Measurements from ENCODE around the gene SBF1.
A peak's percentile ranks its signal among the peaks of the same experiment; 100 is the strongest.

The SBF1 gene

GRCh38 chr22:50470491-50470890, 4.3 kb downstream of the SBF1 start:
- no peak overlapping the region for H4K91ac ChIP-seq (ENCODE audit: low read depth, low read length)
- H3K79me2 ChIP-seq (ENCODE audit: control insufficient read depth, insufficient read depth, low read length, poor library complexity), result peaks cover 24% of the 10 kb centered on the region
- no CpG with 5 or more reads among the region's 6 CpGs for WGBS (ENCODE audit: extremely low coverage, insufficient coverage, insufficient read length)
- H3K4me3 ChIP-seq (ENCODE audit: low read depth, low read length), result no peak overlapping the region
- H2BK12ac ChIP-seq (ENCODE audit: low read length), result no peak overlapping the region
- no peak overlapping the region for H3K4me2 ChIP-seq (ENCODE audit: low read length)
- H3K14ac ChIP-seq (ENCODE audit: low read length), result no peak overlapping the region
- no peak overlapping the region for H2AFZ ChIP-seq (ENCODE audit: insufficient read depth, low read length, poor library complexity)
- H3K23ac ChIP-seq (ENCODE audit: low read length), result no peak overlapping the region
- H3K18ac ChIP-seq (ENCODE audit: low read length), result peak overlapping the region; percentile 27
- H4K12ac ChIP-seq (ENCODE audit: low read depth, low read length), result no peak overlapping the region
- H3K4ac ChIP-seq (ENCODE audit: low read depth, low read length), result peak overlapping the region; percentile 22
- no peak overlapping the region for H2BK5ac ChIP-seq (ENCODE audit: low read depth, low read length, poor library complexity)
- no peak overlapping the region for H2BK120ac ChIP-seq (ENCODE audit: insufficient read depth, low read length, poor library complexity)
- H3K4me1 ChIP-seq (ENCODE audit: control insufficient read depth in 1 of 2, insufficient read depth in 2 of 2, low read length in 2 of 2), result peaks cover 22 to 33% of the 10 kb centered on the region in 2 experiments
- no peak overlapping the region for H2AK5ac ChIP-seq (ENCODE audit: low read length)
- H3K27me3 ChIP-seq (ENCODE audit: insufficient read depth, low read length), result no peaks in the 10 kb centered on the region
- H3K9ac ChIP-seq (ENCODE audit: low read length), result no peak overlapping the region
- no peak for DNase-seq
- H3K79me1 ChIP-seq (ENCODE audit: low read length), result peaks cover 5% of the 10 kb centered on the region
- no peaks in the 10 kb centered on the region for H3K9me3 ChIP-seq (ENCODE audit: insufficient read depth, low read depth, low read length)
- peaks cover 30 to 31% of the 10 kb centered on the region in 2 experiments for H3K36me3 ChIP-seq (ENCODE audit: control insufficient read depth in 1 of 2, insufficient read depth in 2 of 2, low read length in 2 of 2)
- no peak overlapping the region for H3K27ac ChIP-seq (ENCODE audit: low read depth, low read length)
- H4K8ac ChIP-seq (ENCODE audit: low read depth, low read length), result no peak overlapping the region

GRCh38 chr22:50469377-50470305, 5.2 kb downstream of the SBF1 start:
- H2BK5ac ChIP-seq (ENCODE audit: low read depth, low read length, poor library complexity), result no peak overlapping the region
- no peak for DNase-seq
- H3K18ac ChIP-seq (ENCODE audit: low read length), result no peak overlapping the region
- no peak overlapping the region for H3K4me2 ChIP-seq (ENCODE audit: low read length)
- H2AK5ac ChIP-seq (ENCODE audit: low read length), result no peak overlapping the region
- peaks cover 18% of the 10 kb centered on the region for H3K79me2 ChIP-seq (ENCODE audit: control insufficient read depth, insufficient read depth, low read length, poor library complexity)
- peaks cover 19 to 30% of the 10 kb centered on the region in 2 experiments for H3K4me1 ChIP-seq (ENCODE audit: control insufficient read depth in 1 of 2, insufficient read depth in 2 of 2, low read length in 2 of 2)
- no peak overlapping the region for H2BK120ac ChIP-seq (ENCODE audit: insufficient read depth, low read length, poor library complexity)
- no peaks in the 10 kb centered on the region for H3K27me3 ChIP-seq (ENCODE audit: insufficient read depth, low read length)
- H3K79me1 ChIP-seq (ENCODE audit: low read length), result no peaks in the 10 kb centered on the region
- no peaks in the 10 kb centered on the region for H3K9me3 ChIP-seq (ENCODE audit: insufficient read depth, low read depth, low read length)
- no peak overlapping the region for H2BK12ac ChIP-seq (ENCODE audit: low read length)
- H3K14ac ChIP-seq (ENCODE audit: low read length), result no peak overlapping the region
- no CpG with 5 or more reads among the region's 25 CpGs for WGBS (ENCODE audit: extremely low coverage, insufficient coverage, insufficient read length)
- no peak overlapping the region for H3K9ac ChIP-seq (ENCODE audit: low read length)
- H4K8ac ChIP-seq (ENCODE audit: low read depth, low read length), result no peak overlapping the region
- peaks cover 38 to 39% of the 10 kb centered on the region in 2 experiments for H3K36me3 ChIP-seq (ENCODE audit: control insufficient read depth in 1 of 2, insufficient read depth in 2 of 2, low read length in 2 of 2)
- no peak overlapping the region for H4K12ac ChIP-seq (ENCODE audit: low read depth, low read length)
- no peak overlapping the region for H2AFZ ChIP-seq (ENCODE audit: insufficient read depth, low read length, poor library complexity)
- H3K27ac ChIP-seq (ENCODE audit: low read depth, low read length), result no peak overlapping the region
- no peak overlapping the region for H4K91ac ChIP-seq (ENCODE audit: low read depth, low read length)
- H3K23ac ChIP-seq (ENCODE audit: low read length), result no peak overlapping the region
- H3K4ac ChIP-seq (ENCODE audit: low read depth, low read length), result peak overlapping the region; percentile 22
- H3K4me3 ChIP-seq (ENCODE audit: low read depth, low read length), result no peak overlapping the region

DNA sequence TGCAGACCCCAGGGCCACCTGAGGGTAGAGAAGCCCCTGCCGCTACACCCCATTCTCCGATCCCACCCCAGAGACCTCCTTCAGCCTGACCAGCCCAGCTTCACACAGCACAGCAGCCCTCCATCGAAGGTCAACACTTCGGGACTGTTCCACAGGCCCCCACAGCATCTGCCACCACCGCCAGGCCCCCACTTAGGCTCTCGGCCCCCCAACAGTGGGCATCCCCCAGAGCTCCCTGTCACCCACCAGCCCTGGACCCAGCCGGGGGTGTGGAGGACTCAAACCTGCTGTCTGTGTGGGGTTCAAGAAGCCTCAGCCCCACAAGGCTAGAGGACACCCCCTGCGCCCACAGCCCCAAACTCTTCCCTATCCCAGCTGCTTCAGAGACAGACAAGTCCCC, 6.2 kb downstream of the SBF1 start:
- Histone ChIP-seq H3K79me1 (ENCODE audit: low read length) (no peaks in the 10 kb centered on the region), H3K4me2 (ENCODE audit: low read length) (no peak overlapping the region), H2AK5ac (ENCODE audit: low read length) (no peak overlapping the region), H3K27me3 (ENCODE audit: insufficient read depth, low read length) (no peaks in the 10 kb centered on the region), H3K4ac (ENCODE audit: low read depth, low read length) (no peak overlapping the region), H2AFZ (ENCODE audit: insufficient read depth, low read length, poor library complexity) (no peak overlapping the region), H3K4me1 (ENCODE audit: control insufficient read depth in 1 of 2, insufficient read depth in 2 of 2, low read length in 2 of 2) (peaks cover 15 to 26% of the 10 kb centered on the region in 2 experiments), H2BK5ac (ENCODE audit: low read depth, low read length, poor library complexity) (no peak overlapping the region), H3K36me3 (ENCODE audit: control insufficient read depth in 1 of 2, insufficient read depth in 2 of 2, low read length in 2 of 2) (peaks cover 48 to 49% of the 10 kb centered on the region in 2 experiments), H3K14ac (ENCODE audit: low read length) (no peak overlapping the region), H3K23ac (ENCODE audit: low read length) (no peak overlapping the region), H2BK12ac (ENCODE audit: low read length) (no peak overlapping the region), H2BK120ac (ENCODE audit: insufficient read depth, low read length, poor library complexity) (no peak overlapping the region), H3K79me2 (ENCODE audit: control insufficient read depth, insufficient read depth, low read length, poor library complexity) (peaks cover 9% of the 10 kb centered on the region), H3K18ac (ENCODE audit: low read length) (peak overlapping the region; percentile 12), H3K4me3 (ENCODE audit: low read depth, low read length) (no peak overlapping the region), H4K91ac (ENCODE audit: low read depth, low read length) (no peak overlapping the region), H4K8ac (ENCODE audit: low read depth, low read length) (no peak overlapping the region), H3K27ac (ENCODE audit: low read depth, low read length) (no peak overlapping the region), H4K12ac (ENCODE audit: low read depth, low read length) (no peak overlapping the region), H3K9me3 (ENCODE audit: insufficient read depth, low read depth, low read length) (no peaks in the 10 kb centered on the region), H3K9ac (ENCODE audit: low read length) (no peak overlapping the region)
- DNase-seq, result no peak
- WGBS (ENCODE audit: extremely low coverage, insufficient coverage, insufficient read length), result no CpG with 5 or more reads among the region's 8 CpGs

GRCh38 chr22:50467773-50468440, 6.9 kb downstream of the SBF1 start:
- no CpG with 5 or more reads among the region's 22 CpGs for WGBS (ENCODE audit: extremely low coverage, insufficient coverage, insufficient read length)
- H2BK12ac ChIP-seq (ENCODE audit: low read length), result no peak overlapping the region
- H3K36me3 ChIP-seq (ENCODE audit: control insufficient read depth in 1 of 2, insufficient read depth in 2 of 2, low read length in 2 of 2), result peaks cover 56 to 57% of the 10 kb centered on the region in 2 experiments
- H4K12ac ChIP-seq (ENCODE audit: low read depth, low read length), result no peak overlapping the region
- no peak overlapping the region for H3K23ac ChIP-seq (ENCODE audit: low read length)
- H3K18ac ChIP-seq (ENCODE audit: low read length), result no peak overlapping the region
- peaks cover 12 to 25% of the 10 kb centered on the region in 2 experiments for H3K4me1 ChIP-seq (ENCODE audit: control insufficient read depth in 1 of 2, insufficient read depth in 2 of 2, low read length in 2 of 2)
- no peaks in the 10 kb centered on the region for H3K27me3 ChIP-seq (ENCODE audit: insufficient read depth, low read length)
- no peak overlapping the region for H2AK5ac ChIP-seq (ENCODE audit: low read length)
- H2AFZ ChIP-seq (ENCODE audit: insufficient read depth, low read length, poor library complexity), result no peak overlapping the region
- no peak overlapping the region for H2BK120ac ChIP-seq (ENCODE audit: insufficient read depth, low read length, poor library complexity)
- no peak overlapping the region for H3K4ac ChIP-seq (ENCODE audit: low read depth, low read length)
- H3K4me2 ChIP-seq (ENCODE audit: low read length), result no peak overlapping the region
- no peaks in the 10 kb centered on the region for H3K79me1 ChIP-seq (ENCODE audit: low read length)
- DNase-seq, result no peak
- no peak overlapping the region for H3K4me3 ChIP-seq (ENCODE audit: low read depth, low read length)
- no peak overlapping the region for H4K8ac ChIP-seq (ENCODE audit: low read depth, low read length)
- H3K9me3 ChIP-seq (ENCODE audit: insufficient read depth, low read depth, low read length), result no peaks in the 10 kb centered on the region
- H3K14ac ChIP-seq (ENCODE audit: low read length), result no peak overlapping the region
- no peak overlapping the region for H4K91ac ChIP-seq (ENCODE audit: low read depth, low read length)
- no peak overlapping the region for H3K9ac ChIP-seq (ENCODE audit: low read length)
- no peak overlapping the region for H3K27ac ChIP-seq (ENCODE audit: low read depth, low read length)
- no peak overlapping the region for H2BK5ac ChIP-seq (ENCODE audit: low read depth, low read length, poor library complexity)
- H3K79me2 ChIP-seq (ENCODE audit: control insufficient read depth, insufficient read depth, low read length, poor library complexity), result peaks cover 8% of the 10 kb centered on the region

Data from trophoblast cell (in vitro differentiated cells and primary cell).